MV-4-11 (cell line): ENCODE results near the gene CTBP2.

Source experiments
- DNase-seq: peaks from one replicate; lab custom pipeline; 2025; lab: John Stamatoyannopoulos, UW

Gene CTBP2

GRCh38 chr10:124977161-124977560 is 183.2 kb downstream of the CTBP2 start:
- DNase-seq, result no peak

DNA sequence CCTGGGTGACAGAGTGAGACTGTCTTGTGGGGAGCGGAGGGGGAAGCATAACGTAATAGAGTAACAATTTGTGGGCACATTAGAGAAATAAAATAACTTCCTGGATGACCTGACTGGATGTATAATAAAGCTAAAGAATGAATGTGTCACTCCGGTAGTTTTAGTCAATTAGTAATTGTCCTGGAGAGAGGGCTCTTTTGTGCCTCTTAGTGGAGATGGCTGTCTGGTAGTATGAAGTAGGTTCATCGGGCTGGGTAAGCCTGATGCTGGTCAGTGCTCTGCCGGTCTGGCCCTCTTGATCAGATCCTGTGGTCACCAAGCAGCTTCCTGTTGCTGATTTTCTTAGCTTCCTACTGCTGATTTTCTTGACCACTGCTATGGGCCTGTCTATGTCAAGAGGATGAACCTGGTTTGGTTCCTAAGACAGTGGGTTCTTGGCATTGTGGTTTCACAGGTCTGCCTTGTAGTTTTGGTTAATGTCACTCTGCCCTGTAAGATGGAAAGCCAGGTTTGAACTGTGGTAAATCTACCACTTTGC is 184.3 kb downstream of the CTBP2 start:
- peak; percentile 24 for DNase-seq

GRCh38 chr10:124974131-124974530 is 186.2 kb downstream of the CTBP2 start:
- no peak for DNase-seq

DNA sequence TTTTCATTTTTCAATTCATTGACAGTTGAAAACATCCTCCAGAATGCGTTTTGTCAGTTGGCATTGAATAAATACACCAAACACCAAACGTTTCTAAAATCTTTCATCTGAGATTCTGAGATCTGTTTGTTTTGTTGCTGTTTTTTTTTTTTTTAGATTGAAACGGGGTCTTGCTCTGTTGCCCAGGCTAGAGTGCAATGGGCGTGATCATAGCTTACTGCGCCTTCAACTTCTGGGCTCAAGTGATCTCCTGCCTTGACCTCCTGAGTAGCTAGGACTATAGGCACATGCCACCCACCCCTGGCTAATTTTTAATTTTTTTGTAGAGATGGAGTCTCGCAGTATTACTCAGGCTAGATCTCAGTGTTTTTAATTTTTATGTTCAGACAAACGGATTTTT is 187.7 kb downstream of the CTBP2 start:
- no peak for DNase-seq

DNA sequence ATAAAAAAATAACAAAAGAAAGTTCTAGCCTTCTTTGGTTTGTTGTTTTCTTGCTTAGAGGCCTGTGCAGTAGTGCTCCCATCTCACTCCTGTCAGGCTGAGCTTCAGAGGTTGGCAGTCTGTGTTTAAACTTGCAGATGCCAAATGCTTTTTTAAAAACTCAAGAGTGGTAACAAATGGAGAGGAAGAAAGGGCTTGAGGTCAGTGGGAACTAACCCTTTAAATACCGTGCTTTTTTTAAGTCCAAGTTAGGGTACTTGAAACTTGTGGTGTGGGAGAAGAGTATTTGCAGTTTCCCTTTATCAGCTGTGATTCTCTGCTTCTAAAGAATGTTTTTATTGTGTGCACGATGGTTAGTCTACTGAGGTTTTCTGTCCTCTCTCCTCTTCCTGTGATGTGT is 189.1 kb downstream of the CTBP2 start:
- peak; percentile 55 for DNase-seq

GRCh38 chr10:124967255-124967654 is 193.1 kb downstream of the CTBP2 start:
- DNase-seq, result no peak

DNA sequence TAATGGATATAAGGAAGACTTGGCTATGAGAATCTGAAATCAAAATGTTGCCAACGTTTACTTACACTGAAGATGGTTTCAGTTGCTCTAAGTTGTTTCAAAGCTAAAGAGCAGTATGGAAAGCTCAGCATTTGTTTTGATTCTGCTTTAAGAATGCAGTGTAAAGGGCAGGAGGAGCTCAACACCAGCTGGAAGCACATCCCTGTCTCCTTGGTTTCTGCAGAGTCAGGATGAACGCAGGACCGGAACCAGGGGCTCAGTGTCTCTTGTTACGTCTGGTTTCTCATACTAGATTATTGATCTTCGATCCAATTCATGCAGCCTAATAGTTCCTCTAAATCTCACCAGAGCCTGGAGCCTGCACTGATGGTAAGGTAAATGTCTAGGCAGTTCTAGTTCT is 194.4 kb downstream of the CTBP2 start:
- DNase-seq, result no peak

GRCh38 chr10:124963866-124964720 is 196.3 kb downstream of the CTBP2 start:
- no peak for DNase-seq

DNA sequence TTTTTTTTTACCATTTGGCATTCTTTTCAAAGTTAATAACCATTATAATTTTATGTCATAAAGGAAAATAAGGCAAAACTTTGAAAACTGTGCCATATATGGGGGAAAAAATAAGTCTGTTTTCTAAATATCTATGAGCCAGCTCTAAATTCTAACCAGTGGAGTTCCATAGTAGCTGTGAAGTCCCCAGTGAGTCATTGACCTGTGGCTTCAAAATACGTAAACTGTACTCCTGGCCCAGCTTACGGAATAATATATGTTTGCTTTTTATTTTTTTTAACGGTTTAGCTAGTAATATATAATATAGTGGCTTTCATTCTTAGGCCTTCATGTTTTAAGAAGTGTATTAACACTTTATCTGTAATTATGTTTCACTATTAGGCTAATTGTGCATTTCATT is 197.9 kb downstream of the CTBP2 start:
- no peak for DNase-seq

- DNase-seq, result no peak
These were observed 199.2 kb downstream of the CTBP2 start for GRCh38 chr10:124961248-124961570.

DNA sequence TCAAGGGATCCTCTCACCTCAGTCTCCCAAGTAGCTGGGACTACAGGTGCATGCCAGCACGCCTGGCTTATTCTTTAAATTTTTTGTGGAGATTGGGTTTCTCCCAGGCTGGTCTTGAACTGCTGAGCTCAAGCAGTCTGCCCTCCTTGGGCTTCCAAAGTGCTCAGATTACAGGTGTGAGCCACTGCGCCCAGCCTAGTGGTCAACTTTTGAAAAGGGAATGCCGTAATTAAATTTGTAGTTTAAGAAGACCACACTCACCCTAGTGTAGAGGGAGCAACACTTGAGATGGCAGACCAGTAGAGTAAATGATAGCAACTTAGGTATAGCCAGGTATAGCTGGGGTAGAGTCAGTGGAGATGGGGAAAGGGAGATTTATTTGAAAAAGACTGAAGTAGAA is 200.8 kb downstream of the CTBP2 start:
- DNase-seq, result no peak

DNA sequence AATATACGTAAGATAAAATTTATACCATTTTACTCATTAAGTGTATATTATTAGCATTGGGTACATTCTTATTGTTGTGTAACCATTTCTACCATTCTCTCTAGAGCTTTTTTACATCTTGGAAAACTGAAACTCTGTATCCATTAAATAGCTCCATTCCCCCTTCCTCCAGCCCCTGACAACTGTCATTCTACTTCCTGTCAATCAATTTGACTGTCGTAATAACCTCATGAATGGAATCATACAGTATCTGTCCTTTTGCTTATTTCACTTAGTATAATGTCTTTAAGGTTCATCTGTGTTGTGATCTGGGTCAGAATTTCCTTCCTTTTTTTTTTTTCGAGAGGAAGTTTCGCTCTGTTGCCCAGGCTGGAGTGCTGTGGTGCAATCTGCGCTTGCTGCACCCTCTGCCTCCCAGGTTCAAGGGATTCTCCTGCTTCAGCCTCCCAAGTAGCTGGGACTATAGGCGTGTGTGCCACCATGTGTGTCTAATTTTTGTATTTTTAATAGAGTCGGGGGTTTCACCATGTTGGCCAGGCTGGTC is 202.9 kb downstream of the CTBP2 start:
- peak; percentile 79 for DNase-seq

- no peak for DNase-seq
These were observed 203.6 kb downstream of the CTBP2 start for GRCh38 chr10:124956764-124957163.

- no peak for DNase-seq
These were observed 204.5 kb downstream of the CTBP2 start for GRCh38 chr10:124955868-124956267.

- DNase-seq, result no peak
These were observed 205.1 kb downstream of the CTBP2 start for GRCh38 chr10:124955243-124955642.

DNA sequence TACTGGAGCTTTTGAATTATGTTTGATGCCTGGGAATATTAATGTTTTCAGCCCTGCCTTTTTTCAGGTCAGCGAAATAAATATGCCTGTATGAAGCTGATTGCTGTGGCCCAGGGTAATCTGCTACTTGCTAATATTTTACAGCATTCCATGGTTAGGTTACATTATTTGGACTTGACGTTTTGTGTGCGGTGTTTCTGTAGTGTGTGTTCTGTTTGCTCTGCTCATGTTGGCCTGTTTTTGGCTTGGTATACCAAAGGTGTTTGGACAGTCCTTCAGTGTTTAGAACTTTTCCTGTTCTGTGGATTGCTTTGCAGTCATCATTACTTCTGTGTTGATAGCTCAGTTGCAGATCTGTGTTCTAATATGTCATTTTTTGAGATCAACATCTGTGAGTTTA is 206.9 kb downstream of the CTBP2 start:
- DNase-seq, result no peak

DNA sequence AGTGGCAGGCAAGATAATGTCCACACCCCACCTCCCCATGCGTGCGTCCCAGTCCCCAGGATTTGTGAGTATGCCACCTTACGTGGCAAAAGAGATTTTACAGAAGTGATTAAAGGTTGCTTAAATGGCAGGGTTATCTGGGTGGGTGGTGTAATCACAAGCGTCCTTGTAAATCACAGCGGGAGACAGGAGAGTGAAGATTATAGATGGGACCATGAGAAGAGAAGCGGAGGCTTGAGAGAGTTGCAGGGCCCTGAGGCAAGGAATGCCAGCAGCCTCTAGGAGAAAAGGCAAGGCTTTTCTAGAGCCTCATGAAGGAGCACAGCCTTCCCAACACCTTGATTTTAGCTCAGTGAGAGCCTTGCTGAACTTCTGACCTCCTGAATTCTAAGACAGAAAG is 208.2 kb downstream of the CTBP2 start:
- DNase-seq, result no peak

- DNase-seq, result no peak
These were observed 210.8 kb downstream of the CTBP2 start for GRCh38 chr10:124949543-124949942.

- DNase-seq, result no peak
These were observed 213.4 kb downstream of the CTBP2 start for GRCh38 chr10:124946945-124947344.

- no peak for DNase-seq
These were observed 215.4 kb downstream of the CTBP2 start for GRCh38 chr10:124944982-124945381.

DNA sequence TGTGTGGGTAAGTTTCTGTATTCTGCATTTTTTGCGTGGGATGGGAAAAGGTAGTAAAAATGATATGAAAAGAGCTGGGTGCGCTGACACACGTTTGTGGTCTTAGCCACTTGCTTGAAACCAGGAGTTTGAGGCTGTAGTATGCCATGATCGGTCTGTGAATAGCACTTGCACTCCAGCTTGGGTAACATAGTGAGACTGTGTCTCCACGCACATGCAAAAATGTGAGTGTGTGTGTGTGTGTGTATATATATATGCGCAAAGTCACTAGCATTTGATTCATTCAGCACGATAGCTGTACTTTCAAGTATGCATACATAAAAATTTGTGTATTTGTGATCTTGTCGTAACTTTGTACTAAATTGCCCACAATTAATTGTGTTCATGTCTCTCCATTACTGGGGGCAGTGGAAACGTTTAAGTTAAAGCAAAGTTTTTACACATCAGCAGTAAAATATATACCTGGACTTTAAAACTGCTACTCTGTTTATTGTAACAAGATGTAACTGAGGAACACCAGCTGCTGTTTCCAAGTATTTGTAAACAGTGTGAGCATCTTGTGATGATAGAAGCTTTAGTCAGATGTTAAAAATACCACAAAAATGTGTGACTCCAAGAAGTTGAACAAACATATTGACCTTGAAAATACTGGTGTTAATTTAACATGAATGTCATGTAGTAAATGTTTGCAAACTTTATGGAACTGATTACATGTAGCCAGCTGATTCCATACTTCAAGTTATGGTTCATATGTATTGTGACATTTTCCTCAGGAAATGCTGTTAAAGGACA is 216.9 kb downstream of the CTBP2 start:
- DNase-seq, result no peak

DNA sequence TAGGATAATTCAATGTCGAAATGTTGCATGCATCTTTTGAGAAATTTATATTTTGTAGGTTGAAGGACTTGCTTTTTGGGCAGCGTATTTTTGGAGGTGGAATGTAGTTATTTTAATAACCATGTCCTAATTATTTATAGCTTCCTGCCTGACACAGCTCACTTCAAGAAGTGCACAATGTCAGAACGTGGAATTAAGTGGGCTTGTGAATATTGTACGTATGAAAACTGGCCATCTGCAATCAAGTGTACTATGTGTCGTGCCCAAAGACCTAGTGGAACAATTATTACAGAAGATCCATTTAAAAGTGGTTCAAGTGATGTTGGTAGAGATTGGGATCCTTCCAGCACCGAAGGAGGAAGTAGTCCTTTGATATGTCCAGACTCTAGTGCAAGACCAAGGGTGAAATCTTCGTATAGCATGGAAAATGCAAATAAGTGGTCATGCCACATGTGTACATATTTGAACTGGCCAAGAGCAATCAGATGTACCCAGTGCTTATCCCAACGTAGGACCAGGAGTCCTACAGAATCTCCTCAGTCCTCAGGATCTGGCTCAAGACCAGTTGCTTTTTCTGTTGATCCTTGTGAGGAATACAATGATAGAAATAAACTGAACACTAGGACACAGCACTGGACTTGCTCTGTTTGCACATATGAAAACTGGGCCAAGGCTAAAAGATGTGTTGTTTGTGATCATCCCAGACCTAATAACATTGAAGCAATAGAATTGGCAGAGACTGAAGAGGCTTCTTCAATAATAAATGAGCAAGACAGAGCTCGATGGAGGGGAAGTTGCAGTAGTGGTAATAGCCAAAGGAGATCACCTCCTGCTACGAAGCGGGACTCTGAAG is 217.8 kb downstream of the CTBP2 start:
- peak; percentile 45 for DNase-seq
